Measurements from ENCODE around the gene FERMT2. TPM values are rescaled to one million over a fixed set of nuclear protein-coding genes. Genes with fewer than 3 reads are reported as not detected.

The FERMT2 gene
- total and polyA plus RNA-seq, 9 of the 15 experiments (the other 6 are each of a cell fraction or from before 2014, with no cell fraction given) = 0.10 to 1.3 (median 0.40) TPM

- TF ChIP-seq, protein P1, sequence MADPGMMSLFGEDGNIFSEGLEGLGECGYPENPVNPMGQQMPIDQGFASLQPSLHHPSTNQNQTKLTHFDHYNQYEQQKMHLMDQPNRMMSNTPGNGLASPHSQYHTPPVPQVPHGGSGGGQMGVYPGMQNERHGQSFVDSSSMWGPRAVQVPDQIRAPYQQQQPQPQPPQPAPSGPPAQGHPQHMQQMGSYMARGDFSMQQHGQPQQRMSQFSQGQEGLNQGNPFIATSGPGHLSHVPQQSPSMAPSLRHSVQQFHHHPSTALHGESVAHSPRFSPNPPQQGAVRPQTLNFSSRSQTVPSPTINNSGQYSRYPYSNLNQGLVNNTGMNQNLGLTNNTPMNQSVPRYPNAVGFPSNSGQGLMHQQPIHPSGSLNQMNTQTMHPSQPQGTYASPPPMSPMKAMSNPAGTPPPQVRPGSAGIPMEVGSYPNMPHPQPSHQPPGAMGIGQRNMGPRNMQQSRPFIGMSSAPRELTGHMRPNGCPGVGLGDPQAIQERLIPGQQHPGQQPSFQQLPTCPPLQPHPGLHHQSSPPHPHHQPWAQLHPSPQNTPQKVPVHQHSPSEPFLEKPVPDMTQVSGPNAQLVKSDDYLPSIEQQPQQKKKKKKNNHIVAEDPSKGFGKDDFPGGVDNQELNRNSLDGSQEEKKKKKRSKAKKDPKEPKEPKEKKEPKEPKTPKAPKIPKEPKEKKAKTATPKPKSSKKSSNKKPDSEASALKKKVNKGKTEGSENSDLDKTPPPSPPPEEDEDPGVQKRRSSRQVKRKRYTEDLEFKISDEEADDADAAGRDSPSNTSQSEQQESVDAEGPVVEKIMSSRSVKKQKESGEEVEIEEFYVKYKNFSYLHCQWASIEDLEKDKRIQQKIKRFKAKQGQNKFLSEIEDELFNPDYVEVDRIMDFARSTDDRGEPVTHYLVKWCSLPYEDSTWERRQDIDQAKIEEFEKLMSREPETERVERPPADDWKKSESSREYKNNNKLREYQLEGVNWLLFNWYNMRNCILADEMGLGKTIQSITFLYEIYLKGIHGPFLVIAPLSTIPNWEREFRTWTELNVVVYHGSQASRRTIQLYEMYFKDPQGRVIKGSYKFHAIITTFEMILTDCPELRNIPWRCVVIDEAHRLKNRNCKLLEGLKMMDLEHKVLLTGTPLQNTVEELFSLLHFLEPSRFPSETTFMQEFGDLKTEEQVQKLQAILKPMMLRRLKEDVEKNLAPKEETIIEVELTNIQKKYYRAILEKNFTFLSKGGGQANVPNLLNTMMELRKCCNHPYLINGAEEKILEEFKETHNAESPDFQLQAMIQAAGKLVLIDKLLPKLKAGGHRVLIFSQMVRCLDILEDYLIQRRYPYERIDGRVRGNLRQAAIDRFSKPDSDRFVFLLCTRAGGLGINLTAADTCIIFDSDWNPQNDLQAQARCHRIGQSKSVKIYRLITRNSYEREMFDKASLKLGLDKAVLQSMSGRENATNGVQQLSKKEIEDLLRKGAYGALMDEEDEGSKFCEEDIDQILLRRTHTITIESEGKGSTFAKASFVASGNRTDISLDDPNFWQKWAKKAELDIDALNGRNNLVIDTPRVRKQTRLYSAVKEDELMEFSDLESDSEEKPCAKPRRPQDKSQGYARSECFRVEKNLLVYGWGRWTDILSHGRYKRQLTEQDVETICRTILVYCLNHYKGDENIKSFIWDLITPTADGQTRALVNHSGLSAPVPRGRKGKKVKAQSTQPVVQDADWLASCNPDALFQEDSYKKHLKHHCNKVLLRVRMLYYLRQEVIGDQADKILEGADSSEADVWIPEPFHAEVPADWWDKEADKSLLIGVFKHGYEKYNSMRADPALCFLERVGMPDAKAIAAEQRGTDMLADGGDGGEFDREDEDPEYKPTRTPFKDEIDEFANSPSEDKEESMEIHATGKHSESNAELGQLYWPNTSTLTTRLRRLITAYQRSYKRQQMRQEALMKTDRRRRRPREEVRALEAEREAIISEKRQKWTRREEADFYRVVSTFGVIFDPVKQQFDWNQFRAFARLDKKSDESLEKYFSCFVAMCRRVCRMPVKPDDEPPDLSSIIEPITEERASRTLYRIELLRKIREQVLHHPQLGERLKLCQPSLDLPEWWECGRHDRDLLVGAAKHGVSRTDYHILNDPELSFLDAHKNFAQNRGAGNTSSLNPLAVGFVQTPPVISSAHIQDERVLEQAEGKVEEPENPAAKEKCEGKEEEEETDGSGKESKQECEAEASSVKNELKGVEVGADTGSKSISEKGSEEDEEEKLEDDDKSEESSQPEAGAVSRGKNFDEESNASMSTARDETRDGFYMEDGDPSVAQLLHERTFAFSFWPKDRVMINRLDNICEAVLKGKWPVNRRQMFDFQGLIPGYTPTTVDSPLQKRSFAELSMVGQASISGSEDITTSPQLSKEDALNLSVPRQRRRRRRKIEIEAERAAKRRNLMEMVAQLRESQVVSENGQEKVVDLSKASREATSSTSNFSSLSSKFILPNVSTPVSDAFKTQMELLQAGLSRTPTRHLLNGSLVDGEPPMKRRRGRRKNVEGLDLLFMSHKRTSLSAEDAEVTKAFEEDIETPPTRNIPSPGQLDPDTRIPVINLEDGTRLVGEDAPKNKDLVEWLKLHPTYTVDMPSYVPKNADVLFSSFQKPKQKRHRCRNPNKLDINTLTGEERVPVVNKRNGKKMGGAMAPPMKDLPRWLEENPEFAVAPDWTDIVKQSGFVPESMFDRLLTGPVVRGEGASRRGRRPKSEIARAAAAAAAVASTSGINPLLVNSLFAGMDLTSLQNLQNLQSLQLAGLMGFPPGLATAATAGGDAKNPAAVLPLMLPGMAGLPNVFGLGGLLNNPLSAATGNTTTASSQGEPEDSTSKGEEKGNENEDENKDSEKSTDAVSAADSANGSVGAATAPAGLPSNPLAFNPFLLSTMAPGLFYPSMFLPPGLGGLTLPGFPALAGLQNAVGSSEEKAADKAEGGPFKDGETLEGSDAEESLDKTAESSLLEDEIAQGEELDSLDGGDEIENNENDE (IDR thresholded peaks at IDR 0.05; ENCODE audit: low read depth, low read length) = no peak
- no peak for TF ChIP-seq ELF2 (CRISPR knock-in tag; IDR thresholded peaks at IDR 0.05)
- no peak for TF ChIP-seq ZNF707 (CRISPR knock-in tag; conservative IDR thresholded peaks at IDR 0.05)
- TF ChIP-seq ZNF143 (CRISPR knock-in tag; IDR thresholded peaks at IDR 0.05) = no peak
- no peak for TF ChIP-seq ZNF592 (IDR thresholded peaks at IDR 0.05)
- no peak for TF ChIP-seq ETV5 (CRISPR knock-in tag; IDR thresholded peaks at IDR 0.05; ENCODE audit: low read depth)
Observed at GRCh38 chr14:52998376-52999015, 47.6 kb upstream of the FERMT2 start (continued).

Measured in K562 (cell line).